ENCODE results near the gene BLOC1S4.

DNA sequence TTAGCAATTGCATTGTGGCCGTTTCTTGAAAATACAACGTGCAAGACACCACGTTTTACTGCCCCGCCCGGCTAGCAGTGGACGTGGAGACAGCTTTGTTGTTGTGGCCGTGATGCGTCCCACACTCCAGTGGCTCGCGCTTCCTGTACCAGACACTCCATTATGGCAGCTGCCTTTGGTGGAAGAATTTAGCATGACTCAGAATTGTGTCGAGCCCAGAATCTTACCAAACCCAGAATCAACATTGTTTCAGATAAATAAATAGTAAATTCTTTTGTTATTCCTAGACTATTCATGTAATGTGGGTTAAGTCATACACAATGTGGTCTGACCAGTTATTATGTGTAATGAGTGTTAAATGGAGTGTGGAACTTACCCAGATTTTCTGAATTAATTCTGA, 47.6 kb upstream of the BLOC1S4 start:
- TF ChIP-seq EP300 (IDR thresholded peaks at IDR 0.05; ENCODE audit: borderline replicate concordance in 1 of 2, low read depth in 1 of 2, low read length in 1 of 2) (no peak), GABPA (IDR thresholded peaks at IDR 0.05; ENCODE audit: low read depth) (no peak), RCOR1 (IDR thresholded peaks at IDR 0.05; ENCODE audit: low read length) (no peak)
- TF ChIP-seq, protein P1, sequence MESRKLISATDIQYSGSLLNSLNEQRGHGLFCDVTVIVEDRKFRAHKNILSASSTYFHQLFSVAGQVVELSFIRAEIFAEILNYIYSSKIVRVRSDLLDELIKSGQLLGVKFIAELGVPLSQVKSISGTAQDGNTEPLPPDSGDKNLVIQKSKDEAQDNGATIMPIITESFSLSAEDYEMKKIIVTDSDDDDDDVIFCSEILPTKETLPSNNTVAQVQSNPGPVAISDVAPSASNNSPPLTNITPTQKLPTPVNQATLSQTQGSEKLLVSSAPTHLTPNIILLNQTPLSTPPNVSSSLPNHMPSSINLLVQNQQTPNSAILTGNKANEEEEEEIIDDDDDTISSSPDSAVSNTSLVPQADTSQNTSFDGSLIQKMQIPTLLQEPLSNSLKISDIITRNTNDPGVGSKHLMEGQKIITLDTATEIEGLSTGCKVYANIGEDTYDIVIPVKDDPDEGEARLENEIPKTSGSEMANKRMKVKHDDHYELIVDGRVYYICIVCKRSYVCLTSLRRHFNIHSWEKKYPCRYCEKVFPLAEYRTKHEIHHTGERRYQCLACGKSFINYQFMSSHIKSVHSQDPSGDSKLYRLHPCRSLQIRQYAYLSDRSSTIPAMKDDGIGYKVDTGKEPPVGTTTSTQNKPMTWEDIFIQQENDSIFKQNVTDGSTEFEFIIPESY (IDR thresholded peaks at IDR 0.05; ENCODE audit: borderline replicate concordance, low read depth) = no peak
- TF ChIP-seq, protein P2, sequence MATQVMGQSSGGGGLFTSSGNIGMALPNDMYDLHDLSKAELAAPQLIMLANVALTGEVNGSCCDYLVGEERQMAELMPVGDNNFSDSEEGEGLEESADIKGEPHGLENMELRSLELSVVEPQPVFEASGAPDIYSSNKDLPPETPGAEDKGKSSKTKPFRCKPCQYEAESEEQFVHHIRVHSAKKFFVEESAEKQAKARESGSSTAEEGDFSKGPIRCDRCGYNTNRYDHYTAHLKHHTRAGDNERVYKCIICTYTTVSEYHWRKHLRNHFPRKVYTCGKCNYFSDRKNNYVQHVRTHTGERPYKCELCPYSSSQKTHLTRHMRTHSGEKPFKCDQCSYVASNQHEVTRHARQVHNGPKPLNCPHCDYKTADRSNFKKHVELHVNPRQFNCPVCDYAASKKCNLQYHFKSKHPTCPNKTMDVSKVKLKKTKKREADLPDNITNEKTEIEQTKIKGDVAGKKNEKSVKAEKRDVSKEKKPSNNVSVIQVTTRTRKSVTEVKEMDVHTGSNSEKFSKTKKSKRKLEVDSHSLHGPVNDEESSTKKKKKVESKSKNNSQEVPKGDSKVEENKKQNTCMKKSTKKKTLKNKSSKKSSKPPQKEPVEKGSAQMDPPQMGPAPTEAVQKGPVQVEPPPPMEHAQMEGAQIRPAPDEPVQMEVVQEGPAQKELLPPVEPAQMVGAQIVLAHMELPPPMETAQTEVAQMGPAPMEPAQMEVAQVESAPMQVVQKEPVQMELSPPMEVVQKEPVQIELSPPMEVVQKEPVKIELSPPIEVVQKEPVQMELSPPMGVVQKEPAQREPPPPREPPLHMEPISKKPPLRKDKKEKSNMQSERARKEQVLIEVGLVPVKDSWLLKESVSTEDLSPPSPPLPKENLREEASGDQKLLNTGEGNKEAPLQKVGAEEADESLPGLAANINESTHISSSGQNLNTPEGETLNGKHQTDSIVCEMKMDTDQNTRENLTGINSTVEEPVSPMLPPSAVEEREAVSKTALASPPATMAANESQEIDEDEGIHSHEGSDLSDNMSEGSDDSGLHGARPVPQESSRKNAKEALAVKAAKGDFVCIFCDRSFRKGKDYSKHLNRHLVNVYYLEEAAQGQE (IDR thresholded peaks at IDR 0.05; ENCODE audit: low read depth, low read length) = no peak
- TF ChIP-seq, protein P3, sequence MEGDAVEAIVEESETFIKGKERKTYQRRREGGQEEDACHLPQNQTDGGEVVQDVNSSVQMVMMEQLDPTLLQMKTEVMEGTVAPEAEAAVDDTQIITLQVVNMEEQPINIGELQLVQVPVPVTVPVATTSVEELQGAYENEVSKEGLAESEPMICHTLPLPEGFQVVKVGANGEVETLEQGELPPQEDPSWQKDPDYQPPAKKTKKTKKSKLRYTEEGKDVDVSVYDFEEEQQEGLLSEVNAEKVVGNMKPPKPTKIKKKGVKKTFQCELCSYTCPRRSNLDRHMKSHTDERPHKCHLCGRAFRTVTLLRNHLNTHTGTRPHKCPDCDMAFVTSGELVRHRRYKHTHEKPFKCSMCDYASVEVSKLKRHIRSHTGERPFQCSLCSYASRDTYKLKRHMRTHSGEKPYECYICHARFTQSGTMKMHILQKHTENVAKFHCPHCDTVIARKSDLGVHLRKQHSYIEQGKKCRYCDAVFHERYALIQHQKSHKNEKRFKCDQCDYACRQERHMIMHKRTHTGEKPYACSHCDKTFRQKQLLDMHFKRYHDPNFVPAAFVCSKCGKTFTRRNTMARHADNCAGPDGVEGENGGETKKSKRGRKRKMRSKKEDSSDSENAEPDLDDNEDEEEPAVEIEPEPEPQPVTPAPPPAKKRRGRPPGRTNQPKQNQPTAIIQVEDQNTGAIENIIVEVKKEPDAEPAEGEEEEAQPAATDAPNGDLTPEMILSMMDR (IDR thresholded peaks at IDR 0.05) = no peak
